NT2/D1 (cell line): ENCODE measurements around the gene GAS6.
A peak's percentile ranks its signal among the peaks of the same experiment; 100 is the strongest.
"Not testable (repeated sequence)": the region's sequence is repeated elsewhere in the genome, so short reads cannot be mapped to it uniquely, and the experiment has no call there.

Experiments
- DNase-seq: peaks from one replicate; pipeline ENCODE4 v3.0.0-alpha.2; 2011; ENCODE audit warnings: low read depth, low spot score
- H3K27me3 ChIP-seq: 2 replicates; pipeline ENCODE4 v1.6.0; 2011; ENCODE audit warnings: mild to moderate bottlenecking; ENCODE audit not compliant: insufficient read length, insufficient read depth
- H3K36me3 ChIP-seq: 2 replicates; pipeline ENCODE4 v1.6.1; 2011; ENCODE audit warnings: mild to moderate bottlenecking, low read length, mixed read lengths; ENCODE audit not compliant: insufficient read depth, insufficient read length
- H3K4me1 ChIP-seq: 2 replicates; pipeline ENCODE4 v1.5.1; 2011; ENCODE audit not compliant: insufficient read depth, insufficient read length
- H3K4me3 ChIP-seq: 2 replicates; pipeline ENCODE4 v1.5.1; 2011; ENCODE audit warnings: low read depth; ENCODE audit not compliant: insufficient read length
- H3K9ac ChIP-seq: 2 replicates; pipeline ENCODE4 v1.6.0; 2011; ENCODE audit warnings: low read depth; ENCODE audit not compliant: insufficient read length
- H3K9me3 ChIP-seq: 2 replicates; pipeline ENCODE4 v1.5.1; 2011; ENCODE audit warnings: mild to moderate bottlenecking, low read length; ENCODE audit not compliant: insufficient read depth
- SUZ12 ChIP-seq: IDR thresholded peaks from 2 replicates; pipeline ENCODE4 v1.6.1; 2011; ENCODE audit not compliant: insufficient read length, insufficient read depth; ENCODE audit errors: extremely low read depth
- YY1 ChIP-seq: IDR thresholded peaks from 2 replicates; pipeline ENCODE4 v1.6.1; 2011; ENCODE audit not compliant: insufficient read length, insufficient read depth
- ZNF274 ChIP-seq: IDR thresholded peaks from 2 replicates; pipeline ENCODE4 v1.6.1; 2011; ENCODE audit warnings: mild to moderate bottlenecking, low read depth, low read length

Gene GAS6

GRCh38 chr13:113875429-113875815, 11.5 kb upstream of the GAS6 start:
- no peak for DNase-seq
- peaks cover 9% of the 10 kb centered on the region for H3K4me1 ChIP-seq
- no peak overlapping the region for H3K9ac ChIP-seq
- no peak overlapping the region for H3K4me3 ChIP-seq
- no peaks in the 10 kb centered on the region for H3K9me3 ChIP-seq
- H3K36me3 ChIP-seq = no peaks in the 10 kb centered on the region
- TF ChIP-seq SUZ12 = no peak
- no peak for TF ChIP-seq ZNF274
- TF ChIP-seq YY1 = no peak
- H3K27me3 ChIP-seq = peaks cover 2% of the 10 kb centered on the region

- Histone ChIP-seq H3K27me3 (peaks cover 2% of the 10 kb centered on the region), H3K36me3 (no peaks in the 10 kb centered on the region), H3K4me3 (no peak overlapping the region), H3K4me1 (peaks cover 9% of the 10 kb centered on the region), H3K9ac (no peak overlapping the region), H3K9me3 (no peaks in the 10 kb centered on the region)
- no peak for DNase-seq
- TF ChIP-seq SUZ12 (no peak), YY1 (no peak), ZNF274 (no peak)
Measured at GRCh38 chr13:113874579-113875428, 10.9 kb upstream of the GAS6 start.

- Histone ChIP-seq H3K9me3 (no peaks in the 10 kb centered on the region), H3K4me1 (peaks cover 4% of the 10 kb centered on the region), H3K4me3 (no peak overlapping the region), H3K27me3 (no peaks in the 10 kb centered on the region), H3K36me3 (no peaks in the 10 kb centered on the region), H3K9ac (no peak overlapping the region)
- TF ChIP-seq ZNF274 (no peak), SUZ12 (no peak), YY1 (no peak)
- no peak for DNase-seq
Measured at GRCh38 chr13:113874177-113874576, 10.3 kb upstream of the GAS6 start.

- Histone ChIP-seq H3K27me3 (peaks cover 25% of the 10 kb centered on the region), H3K4me3 (no peak overlapping the region), H3K9ac (no peak overlapping the region), H3K4me1 (no peaks in the 10 kb centered on the region), H3K36me3 (no peaks in the 10 kb centered on the region), H3K9me3 (no peaks in the 10 kb centered on the region)
- TF ChIP-seq YY1 = no peak
- no peak for TF ChIP-seq SUZ12
- TF ChIP-seq ZNF274 = no peak
- DNase-seq = no peak
Measured at GRCh38 chr13:113869263-113869662, 5.4 kb upstream of the GAS6 start.

GRCh38 chr13:113867913-113868312, 4.0 kb upstream of the GAS6 start:
- DNase-seq, H3K9ac ChIP-seq, H3K4me3 ChIP-seq, H3K9me3 ChIP-seq, H3K36me3 ChIP-seq, H3K4me1 ChIP-seq: not testable (repeated sequence)
- H3K27me3 ChIP-seq = peaks cover 29% of the 10 kb centered on the region

- no peak for DNase-seq
- TF ChIP-seq ZNF274 = no peak
- TF ChIP-seq YY1 = no peak
- TF ChIP-seq SUZ12 = no peak
- H3K9ac ChIP-seq = no peak overlapping the region
- H3K4me1 ChIP-seq = peaks cover 12% of the 10 kb centered on the region
- H3K9me3 ChIP-seq = no peaks in the 10 kb centered on the region
- peaks cover 12% of the 10 kb centered on the region for H3K36me3 ChIP-seq
- peaks cover 41% of the 10 kb centered on the region for H3K27me3 ChIP-seq
- H3K4me3 ChIP-seq = no peak overlapping the region
Measured at GRCh38 chr13:113865427-113865826, 1.6 kb upstream of the GAS6 start.

- H3K4me1 ChIP-seq = peaks cover 21% of the 10 kb centered on the region
- DNase-seq = no peak
- peak overlapping the region; percentile 76 for H3K9ac ChIP-seq
- no peaks in the 10 kb centered on the region for H3K9me3 ChIP-seq
- peaks cover 41% of the 10 kb centered on the region for H3K27me3 ChIP-seq
- H3K36me3 ChIP-seq = peaks cover 12% of the 10 kb centered on the region
- H3K4me3 ChIP-seq = peak overlapping the region; percentile 73
- no peak for TF ChIP-seq YY1
- TF ChIP-seq SUZ12 = no peak
- TF ChIP-seq ZNF274 = no peak
Measured at GRCh38 chr13:113864273-113864890, 506 bp upstream of the GAS6 start.

- H3K36me3 ChIP-seq = peaks cover 15% of the 10 kb centered on the region
- peak overlapping the region; percentile 92 for H3K9ac ChIP-seq
- TF ChIP-seq ZNF274 (no peak), YY1 (no peak), SUZ12 (no peak)
- DNase-seq = no peak
- H3K27me3 ChIP-seq = peaks cover 41% of the 10 kb centered on the region
- H3K4me1 ChIP-seq = peaks cover 26% of the 10 kb centered on the region
- no peaks in the 10 kb centered on the region for H3K9me3 ChIP-seq
- H3K4me3 ChIP-seq = peak overlapping the region; percentile 73
Measured at GRCh38 chr13:113862931-113863523, 849 bp downstream of the GAS6 start.
